GM21367 (cell line): ENCODE data around the gene TERT.
"Not testable (repeated sequence)": the region's sequence is repeated elsewhere in the genome, so short reads cannot be mapped to it uniquely, and the experiment has no call there.

Experiments used
- ATAC-seq: cut with Tn5 transposase; IDR thresholded peaks from one replicate; pipeline ENCODE4 v1.9.1; 2021; ENCODE audit not compliant: unreplicated experiment

The TERT gene

DNA sequence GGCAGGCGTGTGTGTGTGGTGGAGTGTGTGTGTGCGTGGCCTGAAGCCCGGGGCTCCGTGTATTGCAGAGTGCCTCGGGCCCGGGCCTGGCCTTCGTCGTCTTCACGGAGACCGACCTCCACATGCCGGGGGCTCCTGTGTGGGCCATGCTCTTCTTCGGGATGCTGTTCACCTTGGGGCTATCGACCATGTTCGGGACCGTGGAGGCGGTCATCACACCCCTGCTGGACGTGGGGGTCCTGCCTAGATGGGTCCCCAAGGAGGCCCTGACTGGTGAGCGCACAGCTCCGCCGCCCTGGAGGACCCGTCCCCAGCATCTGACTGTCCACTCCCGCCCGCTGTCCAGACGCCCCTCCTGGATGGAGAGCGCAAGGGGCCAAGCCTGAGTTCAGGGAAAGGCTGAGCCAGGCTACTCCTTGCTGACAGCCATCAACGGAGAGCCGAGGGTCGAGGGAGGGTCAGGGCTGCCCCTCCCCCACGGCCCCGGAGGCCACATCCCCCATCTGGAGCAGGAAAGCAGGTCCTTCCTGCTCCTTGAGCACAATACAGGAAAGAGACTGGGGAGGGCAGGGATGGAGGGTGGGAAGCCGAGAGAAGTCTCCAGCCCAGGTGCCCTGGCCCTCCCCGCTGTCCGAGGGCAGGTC lies 51.3 kb downstream of the TERT start:
- ATAC-seq = no peak

DNA sequence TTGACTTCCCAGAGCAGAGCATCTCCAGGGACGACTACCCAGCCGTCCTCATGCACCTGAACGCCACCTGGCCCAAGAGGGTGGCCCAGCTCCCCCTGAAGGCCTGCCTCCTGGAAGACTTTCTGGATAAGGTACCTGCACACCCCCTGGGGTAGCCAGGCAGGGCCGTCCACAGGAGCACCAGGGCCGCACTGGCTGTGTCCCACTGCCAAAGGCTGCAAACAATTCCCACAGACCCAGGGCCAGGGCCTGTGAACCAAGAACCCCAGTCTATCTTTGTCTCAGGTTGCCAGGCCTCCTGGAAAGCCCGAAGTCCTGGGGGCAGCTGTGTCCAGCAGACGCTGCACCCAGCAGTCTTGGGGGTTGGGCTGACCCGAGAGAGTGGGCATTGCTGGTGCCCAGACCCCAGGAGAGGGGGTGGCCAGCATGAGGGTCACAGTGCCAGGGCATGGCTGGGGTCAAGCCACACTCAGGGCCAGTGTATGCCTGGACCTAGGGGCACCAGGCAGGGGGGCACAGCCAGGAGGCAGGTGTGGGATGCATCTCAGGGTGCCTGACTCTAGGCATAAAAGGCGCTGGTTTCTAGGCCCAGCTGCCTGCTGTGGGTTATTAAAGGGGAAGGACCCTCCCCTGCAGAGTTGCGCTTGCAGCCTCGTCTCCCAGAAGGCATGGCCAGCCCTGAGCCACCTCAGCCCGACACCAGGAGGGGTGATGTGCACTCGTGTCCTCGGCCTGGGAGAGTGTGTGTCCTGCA lies 52.0 kb downstream of the TERT start:
- no peak for ATAC-seq

DNA sequence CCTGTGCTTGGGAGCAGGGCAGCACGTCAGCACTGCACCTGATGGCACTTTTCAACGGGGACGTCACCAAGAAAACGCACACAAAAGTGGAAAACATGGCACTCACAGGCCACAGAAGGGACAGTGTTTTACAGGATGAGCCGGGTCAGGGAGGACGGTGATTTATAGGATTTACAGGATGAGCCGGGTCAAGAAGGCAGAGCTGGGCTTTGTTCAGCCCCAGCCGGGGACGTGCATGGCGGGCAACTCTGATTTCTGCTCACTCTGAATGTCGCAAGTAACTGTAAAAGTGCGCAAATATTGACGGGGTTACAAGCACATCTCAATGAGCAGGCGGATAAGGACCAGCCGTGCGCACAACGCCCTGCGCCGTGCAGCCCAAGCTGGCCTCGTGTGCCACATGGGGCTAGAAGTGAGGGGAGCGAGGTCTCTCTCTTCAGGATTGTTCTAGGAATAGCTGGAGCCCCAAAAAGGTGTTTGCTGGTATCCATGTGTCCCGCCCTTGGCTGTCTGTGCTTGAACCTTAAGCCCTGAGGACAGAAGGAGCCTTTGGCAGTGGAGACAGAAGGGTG lies 53.3 kb downstream of the TERT start:
- ATAC-seq = no peak

DNA sequence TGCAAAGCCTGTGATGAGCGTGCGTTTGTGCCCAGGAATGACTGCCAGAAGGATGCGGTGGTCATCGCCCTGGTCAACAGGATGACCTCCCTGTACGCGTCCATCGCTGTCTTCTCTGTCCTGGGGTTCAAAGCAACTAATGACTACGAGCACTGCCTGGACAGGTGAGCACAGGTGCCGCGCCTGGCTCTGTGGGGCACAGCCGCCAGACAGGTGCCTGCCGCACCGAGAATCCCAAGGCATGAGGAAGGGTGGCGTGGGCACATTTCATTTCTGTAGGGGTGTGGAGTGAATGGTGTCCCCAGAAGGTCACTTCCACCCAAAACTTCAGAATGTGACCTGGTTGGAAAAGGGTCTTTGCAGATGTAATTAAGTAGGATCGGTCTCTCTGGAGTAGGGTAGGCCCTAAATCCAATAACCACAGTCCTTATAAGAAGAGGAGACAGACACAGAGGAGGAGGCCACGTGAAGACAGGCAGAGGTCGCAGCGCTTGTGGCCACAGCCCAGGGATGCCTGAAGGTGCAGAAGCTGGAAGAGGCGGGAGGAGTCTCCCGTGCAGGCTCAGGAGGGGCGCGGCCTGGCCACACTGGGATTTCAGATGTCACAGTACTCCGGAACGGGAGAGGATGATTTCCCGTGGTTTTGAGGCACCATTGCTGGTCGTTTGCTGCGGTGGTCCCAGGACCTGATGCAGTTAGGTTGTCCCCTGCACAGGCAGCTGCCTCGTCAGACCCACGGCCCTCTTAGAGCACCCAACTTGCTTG lies 54.2 kb downstream of the TERT start:
- no peak for ATAC-seq

DNA sequence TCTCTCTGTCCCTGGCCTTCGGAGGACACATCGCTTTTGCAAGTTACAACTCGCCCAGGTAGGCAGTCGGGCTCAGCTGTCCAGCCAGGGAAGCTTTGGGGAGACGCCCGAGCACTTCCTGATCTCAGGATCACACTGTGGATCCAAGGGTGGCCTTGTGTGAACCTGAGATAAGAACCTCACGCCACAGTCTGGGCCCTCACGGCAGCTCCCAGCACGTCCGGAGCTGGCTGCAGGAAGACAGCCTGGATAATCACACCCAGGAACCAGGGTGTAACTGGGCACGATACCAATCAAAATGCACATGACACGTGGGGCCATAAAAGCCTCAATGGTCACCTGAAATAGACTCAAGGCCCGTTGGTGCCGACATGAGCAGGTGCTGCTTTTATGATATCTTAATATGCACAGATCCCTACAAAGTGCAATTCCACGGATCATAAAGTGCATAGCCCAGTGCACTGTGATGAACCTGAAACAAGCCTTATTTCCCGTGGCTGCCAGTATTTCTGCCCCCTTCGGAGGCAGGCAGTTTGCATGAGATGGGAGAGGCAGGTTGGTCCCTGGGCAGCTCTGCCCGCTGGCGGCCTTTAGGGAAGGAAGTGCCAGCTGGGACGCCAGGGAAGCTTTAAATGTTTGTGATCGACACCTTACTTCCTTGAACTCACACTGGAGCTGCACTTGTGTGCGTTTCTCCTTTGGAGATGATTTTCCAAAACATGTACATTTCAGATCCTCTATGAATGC lies 55.2 kb downstream of the TERT start:
- no peak for ATAC-seq

DNA sequence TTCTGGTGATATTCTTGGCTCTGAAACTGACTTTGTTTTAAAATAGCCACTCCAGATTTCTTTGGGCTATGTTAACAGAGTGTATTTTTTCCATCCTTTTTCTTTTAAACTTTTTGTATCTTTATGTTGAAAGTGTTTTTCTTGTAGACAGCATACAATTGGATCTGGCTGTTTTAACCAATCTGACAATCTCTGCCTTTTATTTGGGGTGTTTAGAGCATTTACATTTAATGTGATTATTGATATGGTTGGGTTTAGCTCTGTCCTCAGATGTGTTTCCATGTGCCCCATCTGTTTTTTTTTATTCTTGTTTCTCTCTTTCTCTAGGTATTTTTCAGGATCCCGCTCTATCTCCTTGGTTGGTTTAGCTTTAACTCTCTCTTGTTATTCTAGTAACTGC lies 59.0 kb downstream of the TERT start:
- no peak for ATAC-seq

DNA sequence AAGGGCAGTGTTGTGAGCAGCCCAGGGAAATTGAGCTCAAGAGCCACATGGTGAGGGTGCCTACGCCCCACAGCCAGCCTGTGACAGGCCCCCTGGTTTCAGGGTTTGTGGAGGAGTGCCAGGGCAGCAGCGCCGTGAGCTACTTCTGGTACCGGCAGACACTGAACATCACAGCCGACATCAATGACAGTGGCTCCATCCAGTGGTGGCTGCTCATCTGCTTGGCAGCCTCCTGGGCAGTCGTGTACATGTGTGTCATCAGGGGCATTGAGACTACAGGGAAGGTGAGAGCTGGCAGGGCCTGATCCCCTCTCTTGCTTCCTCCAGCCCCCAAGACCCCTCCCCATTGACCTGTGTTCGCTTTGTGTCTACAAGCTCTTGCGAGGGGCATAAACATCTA lies 59.5 kb downstream of the TERT start:
- ATAC-seq = no peak

DNA sequence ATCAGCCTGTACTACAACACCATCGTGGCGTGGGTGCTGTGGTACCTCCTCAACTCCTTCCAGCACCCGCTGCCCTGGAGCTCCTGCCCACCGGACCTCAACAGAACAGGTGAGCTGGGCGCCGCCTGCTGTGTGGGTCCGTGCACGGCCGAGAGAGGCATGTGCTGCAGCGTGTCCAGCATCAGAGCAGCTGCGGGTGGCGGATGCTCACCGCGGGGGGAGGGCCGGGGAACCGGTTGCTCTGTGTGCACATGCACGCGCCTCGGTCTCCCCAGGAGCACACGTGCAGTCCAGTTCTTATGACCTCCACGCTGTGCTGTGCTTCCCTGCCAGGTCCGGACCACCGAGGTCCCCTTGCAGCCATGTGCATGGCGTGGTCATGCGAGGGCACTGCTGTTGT lies 62.1 kb downstream of the TERT start:
- no peak for ATAC-seq

DNA sequence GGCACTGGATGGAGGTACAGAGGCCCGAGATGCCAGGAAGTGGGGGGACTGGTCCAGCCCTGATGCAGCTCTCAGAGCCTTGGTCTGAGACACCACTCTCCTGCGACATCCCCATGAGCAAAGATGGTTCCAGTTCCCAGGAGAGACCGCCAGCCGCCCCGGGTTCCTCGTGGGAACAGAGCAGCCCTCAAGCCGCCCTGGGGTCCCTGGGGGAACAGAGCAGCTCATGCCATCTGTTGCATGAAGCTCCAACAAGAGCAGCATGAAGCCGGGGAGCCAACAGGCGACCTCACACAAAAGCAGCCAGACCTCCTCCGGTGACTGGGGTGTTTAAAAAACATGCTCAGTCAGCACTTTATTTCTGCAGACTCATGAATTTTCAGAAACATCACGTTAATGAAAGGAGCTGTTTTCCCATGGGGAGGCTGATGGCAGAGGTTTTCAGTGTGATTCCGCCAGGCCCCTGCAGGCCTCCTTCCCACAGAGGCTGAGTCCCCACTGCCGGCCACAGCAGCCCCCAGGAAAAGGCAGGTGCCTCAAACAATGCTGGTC lies 63.4 kb downstream of the TERT start:
- ATAC-seq = no peak

DNA sequence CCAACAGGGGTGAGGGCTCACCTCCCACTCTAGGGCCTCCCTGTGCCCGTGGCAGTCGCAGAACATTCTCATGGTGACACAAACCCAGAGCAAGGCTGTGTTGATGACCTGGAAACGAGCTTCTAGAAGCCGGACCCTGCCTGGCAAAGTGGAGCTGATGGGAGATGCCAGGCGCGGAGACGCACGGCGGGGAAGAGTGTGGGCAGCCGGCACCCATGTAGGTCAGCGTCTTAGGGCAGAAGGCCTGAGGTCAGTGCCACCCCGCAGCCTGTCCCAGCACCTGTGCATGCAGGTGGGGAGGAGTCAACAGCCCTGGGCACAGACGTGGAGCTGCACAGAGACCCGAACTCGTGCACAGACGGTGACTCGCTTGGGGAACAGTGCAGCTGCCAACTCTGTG lies 64.3 kb downstream of the TERT start:
- ATAC-seq = no peak

DNA sequence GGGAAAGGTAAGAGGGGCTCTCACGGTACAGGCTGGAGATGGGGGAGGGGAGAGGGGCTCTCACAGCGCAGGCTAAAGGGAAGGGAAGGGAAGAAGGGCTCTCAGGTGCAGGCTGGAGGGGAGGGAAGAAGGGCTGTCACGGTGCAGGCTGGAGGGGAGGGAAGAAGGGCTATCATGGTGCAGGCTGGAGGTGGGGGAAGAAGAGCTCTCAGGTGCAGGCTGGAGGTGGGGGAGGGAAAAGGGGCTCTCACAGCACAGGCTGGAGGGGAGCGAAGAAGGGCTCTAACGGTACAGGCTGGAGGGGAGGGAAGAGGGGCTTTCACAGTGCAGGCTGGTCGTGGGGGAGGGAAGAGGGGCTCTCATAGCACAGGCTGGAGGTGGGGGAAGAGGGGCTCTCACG lies 65.0 kb downstream of the TERT start:
- ATAC-seq = no peak

DNA sequence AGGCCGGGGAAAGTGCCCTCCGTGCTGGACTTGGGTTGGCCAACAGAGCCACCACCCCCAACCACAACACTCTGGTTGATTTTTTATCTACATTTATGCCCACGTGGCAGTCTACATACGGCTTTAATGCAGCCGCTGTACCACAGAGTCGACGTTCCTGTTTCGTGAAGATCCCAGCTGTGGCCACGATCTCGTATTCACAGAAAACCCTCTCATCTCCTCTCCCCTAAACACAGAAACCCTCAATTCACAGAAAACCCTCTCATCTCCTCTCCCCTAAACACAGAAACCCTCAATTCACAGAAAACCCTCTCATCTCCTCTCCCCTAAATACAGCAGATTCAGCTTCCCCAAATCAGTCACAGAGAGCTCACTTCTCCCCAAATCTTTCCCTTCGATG lies 65.8 kb downstream of the TERT start:
- not testable (repeated sequence) for ATAC-seq

DNA sequence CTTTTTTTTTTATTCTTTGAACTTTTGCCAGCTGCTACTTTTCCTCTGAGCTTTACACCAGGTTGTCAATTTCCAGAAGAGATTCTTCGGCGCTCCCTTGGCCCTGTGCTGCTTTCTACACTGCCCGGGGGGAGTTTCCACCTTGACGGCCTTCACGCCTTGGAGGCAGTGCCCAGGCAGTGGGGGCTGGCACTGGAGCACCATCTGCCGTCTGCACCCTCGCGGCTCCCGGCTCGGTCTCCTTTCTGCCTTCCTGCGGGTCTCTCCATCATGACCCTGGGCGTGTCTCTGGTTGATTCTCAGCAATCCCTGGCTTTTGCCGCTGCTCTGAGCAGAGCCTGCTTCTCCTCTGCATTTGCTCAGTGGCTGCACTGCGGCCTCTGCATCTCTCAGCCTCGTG lies 66.7 kb downstream of the TERT start:
- ATAC-seq = no peak

DNA sequence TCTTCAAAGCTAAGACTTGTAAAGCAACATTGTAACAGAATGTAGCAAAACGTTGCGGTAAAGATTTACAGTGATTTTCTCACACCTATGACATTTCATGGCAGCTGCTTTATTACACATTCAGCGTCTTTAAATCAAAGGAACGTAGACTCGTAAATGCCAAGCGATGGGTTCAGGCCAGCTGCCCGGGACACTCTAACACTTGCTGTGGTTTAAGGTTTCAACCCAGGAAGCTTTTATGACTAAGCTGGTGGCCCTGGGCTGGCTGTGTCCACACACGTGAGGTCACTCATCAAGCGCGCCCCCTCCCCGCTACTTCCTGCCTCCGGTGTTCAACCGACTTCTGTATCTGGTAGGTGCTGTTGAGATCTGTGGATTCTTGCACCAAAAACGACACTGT lies 67.2 kb downstream of the TERT start:
- ATAC-seq = no peak

DNA sequence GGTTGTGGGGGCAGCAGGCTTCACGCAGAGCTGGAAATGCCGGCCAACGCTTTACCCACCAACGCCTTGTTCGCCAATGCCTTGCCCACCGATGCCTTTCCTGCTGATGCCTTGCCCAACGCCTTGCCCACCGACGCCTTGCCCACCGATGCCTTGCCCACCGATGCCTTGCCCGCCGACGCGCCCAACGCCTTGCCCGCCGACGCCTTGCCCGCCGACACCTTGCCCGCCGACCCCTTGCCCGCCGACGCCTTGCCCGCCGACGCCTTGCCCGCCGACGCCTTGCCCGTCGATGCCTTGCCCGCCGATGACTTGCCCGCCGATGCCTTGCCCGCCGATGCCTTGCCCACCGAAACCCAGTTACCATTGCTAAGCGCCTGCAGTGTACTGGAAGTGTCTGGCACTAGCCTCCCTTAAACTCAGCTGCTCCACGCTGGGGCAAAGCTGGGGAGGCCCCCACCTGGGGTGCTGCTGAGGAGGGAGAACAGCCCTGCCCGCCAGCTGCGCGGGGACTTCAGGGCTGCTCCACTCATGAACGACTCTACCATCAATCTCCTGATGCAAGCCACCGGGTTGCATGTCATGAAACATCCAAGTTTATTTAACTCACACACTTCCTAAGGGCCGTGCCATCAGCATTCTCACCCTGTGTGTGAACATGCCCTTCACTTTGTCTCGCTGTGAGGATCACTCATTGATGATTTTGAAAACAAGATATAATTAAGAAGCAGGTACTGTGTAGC lies 67.9 kb downstream of the TERT start:
- no peak for ATAC-seq

DNA sequence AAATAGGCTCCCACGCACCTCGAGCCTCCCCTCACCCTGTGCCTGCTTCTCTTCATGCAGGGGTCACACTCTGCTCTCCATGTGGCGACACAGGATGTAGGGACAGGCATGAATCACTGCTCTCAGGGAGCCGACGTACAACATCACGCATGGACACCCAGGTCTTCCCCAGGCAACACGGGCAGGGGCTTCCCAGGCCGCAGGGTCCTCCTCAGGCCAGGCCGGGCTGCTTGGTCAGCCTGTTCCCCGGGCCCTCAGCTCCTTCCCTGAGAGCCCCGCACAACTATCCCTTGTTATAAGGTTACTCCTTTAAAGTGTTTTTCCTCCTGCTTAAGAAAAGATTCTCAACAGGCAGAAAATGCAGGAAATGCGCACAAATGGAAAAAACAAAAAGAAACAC lies 68.6 kb downstream of the TERT start:
- no peak for ATAC-seq

DNA sequence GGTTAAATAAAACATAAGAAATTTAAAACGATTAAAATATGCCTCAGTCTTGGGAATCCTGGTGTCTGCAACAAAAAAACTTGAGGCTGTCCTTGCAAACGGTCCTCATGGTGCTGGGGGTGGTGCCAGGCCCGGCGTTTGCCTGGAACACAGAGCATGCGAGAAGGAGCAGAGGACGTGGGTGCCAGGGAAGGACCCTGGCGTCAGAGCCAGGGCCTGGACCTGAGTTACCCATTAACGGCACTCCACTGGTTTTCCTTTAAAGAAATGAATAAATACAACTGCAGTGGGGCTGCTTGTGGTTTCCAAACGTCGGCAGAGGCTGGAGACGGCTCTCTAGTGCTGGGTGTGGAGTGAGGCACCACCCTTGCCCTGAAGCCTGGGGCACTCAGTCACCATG lies 69.8 kb downstream of the TERT start, which contains the start of gene SLC6A18:
SLC6A18 (plus strand) TSS at position 301 of the 400 bp plus-strand sequence; CDS start at position 398, 97 bp downstream.
- ATAC-seq = no peak

DNA sequence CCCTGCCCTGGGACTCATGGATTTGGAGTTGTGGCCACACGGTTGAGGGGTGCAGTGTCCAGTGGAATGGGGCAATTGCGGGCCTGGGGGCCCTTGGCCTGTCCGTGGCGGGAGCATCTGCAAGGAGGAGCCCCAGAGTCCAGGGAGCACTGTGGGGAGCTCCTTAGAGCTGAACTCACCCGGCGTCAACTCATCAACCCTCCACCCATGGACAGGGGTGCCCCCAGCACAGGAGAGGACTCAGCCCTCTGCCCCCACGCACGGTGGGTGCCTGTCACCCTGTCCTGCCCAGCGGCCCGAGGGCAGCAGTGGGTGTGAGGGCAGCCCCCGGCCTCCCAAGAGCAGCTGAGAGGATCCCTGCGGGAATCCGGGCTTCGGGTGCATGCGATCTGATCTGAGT lies 70.2 kb downstream of the TERT start:
- no peak for ATAC-seq

DNA sequence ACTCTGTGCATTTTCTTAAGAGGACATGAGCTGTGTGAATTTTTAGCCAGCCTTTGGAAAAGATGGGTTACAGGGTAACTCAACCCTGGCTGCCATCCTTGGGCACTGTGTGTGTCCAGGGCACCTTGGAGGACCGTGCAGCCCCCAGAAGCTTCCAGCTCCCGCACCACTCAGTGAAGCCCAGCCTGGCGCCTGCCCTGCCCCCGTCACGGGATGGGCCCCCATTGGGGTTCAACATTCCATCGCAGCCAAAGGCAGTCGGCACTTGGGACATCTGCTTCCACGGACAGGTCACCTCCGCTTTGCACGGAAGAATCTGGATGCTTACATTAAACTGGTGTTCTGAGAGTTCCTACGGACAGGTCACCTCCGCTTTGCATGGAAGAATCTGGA lies 71.6 kb downstream of the TERT start:
- ATAC-seq = no peak
